Tibial nerve (tissue), 3 donors: ENCODE results near the gene ASPDH.
A peak's percentile ranks its signal among the peaks of the same experiment; 100 is the strongest.

Source experiments
- CTCF ChIP-seq, 5 experiments: fragments of 200-600 bp in 3 of 5; fragments of 450-650 bp in 2 of 5; sonication (generic) in 3 of 5; IDR thresholded peaks; one replicate each; pipeline ENCODE4 v1.5.1; 2016 to 2019; ENCODE audit warnings: antibody characterized with exemption in 5 of 5, mild to moderate bottlenecking in 3 of 5, moderate library complexity in 2 of 5
- POLR2A ChIP-seq, 2 donors: fragments of 450-650 bp; IDR thresholded peaks; one replicate each; pipeline ENCODE4 v1.6.1; 2017; ENCODE audit warnings: antibody characterized with exemption in 2 of 2, mild to moderate bottlenecking in 2 of 2, moderate library complexity in 2 of 2

- TF ChIP-seq CTCF (IDR thresholded peaks at IDR 0.05): peak in 1 of 5 experiments; percentile 25
- TF ChIP-seq POLR2A (IDR thresholded peaks at IDR 0.05): no peak
Observed at GRCh38 chr19:50498219-50499056, 15.3 kb downstream of the ASPDH start.
